ENCODE results near the gene ADGRL2.

DNA sequence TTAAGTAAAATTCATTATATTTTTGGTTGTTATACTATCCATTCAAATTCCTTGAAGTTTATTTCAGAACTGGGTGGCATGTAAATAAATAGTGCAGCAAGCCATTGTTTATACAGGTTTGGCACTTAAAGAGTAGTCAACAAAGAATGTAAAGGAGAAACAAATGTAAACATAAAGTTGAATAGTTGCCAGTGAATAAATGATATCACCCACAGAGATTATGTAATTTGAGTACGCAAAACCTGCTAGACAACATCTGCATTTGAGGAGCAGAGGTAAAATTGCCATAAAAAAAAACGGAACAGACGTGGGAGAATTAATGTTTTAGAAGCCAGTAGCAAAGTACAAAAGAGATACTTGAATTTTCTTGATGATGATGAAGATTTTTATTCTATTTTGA lies 111.6 kb downstream of the ADGRL2 start:
- TF ChIP-seq CTCF (IDR thresholded peaks at IDR 0.05): no peak
- TF ChIP-seq POLR2AphosphoS5 (IDR thresholded peaks at IDR 0.05): no peak
- TF ChIP-seq POLR2A (IDR thresholded peaks at IDR 0.05): no peak
- no peak for TF ChIP-seq EP300 (IDR thresholded peaks at IDR 0.05)

Data from suprapubic skin (tissue), 4 donors.